HG03103 (cell line): Measurements from ENCODE around the gene COL16A1.

ENCODE experiments used
- ATAC-seq: cut with Tn5 transposase; IDR thresholded peaks from one replicate; pipeline ENCODE4 v1.9.1; 2021; ENCODE audit warnings: low read depth; ENCODE audit not compliant: unreplicated experiment

COL16A1 gene

DNA sequence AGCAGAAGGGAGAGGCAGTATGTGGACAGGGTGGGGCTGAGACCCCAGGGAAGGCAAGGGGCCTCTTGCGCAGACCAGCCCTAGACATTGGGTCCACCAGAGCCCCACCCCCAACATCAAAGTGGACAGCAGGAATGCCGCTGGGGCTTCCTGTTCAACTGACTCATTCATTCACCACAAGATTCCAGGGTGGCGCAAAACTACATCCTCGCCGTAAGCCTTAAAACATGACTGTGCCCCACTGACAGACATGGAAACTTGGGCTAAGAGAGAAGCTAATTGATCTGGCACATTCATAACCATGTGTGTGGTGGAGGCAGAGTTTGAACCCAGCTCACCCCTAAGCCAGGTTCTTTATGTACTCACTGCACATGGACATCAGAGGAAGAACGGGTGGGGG lies 14.0 kb downstream of the COL16A1 start:
- no peak for ATAC-seq

DNA sequence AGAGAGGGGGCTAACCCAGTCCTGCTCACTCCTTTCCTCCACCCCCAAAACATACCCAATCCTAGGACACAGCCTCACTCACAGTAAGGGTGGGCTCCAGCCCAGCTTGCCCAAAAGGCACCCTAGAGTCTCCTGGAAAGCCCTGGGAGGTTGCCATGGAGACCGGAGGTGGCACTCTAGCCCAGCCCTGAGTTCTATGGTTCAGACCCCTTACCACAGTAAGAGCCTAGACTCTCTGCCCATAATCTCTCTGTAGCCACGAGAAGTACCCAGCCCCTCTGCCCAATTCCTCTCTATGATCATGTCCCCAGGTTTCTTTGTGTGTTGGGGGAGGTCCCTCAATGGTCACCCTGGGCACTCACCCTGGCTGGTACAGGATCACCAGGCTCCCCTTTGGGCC lies 14.4 kb downstream of the COL16A1 start:
- ATAC-seq = no peak

DNA sequence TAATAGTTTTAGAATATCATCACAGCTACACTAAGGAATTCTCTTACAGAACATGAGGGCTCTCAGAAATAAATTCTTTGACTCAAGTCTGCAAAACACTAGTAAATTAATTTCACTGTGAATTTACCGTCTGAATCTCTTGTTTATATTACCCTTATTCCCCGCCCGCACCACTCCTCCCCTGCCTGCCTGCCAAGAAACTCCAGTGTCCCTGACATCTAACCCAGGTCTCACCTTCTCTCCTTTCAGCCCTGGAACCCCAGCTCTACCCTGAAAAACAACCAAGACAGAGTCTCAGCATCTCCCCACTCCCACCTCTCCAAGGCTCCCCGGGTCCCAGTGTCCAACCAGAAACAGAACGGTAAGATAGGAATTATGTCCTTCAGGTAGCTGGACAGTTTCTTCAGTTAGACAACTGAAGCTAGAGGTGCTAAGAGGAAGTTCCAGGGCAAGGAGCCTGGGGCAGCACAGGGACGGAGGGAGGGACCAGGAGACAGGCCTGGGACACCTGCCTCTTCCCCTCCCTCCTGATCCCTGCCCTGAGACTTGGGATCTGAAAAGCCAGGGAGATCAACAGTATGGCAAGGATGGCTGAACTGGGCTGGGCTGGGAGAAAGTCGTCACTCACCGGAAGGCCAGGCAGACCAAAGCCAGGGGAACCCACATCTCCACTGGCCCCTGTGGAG lies 15.4 kb downstream of the COL16A1 start:
- ATAC-seq = no peak

DNA sequence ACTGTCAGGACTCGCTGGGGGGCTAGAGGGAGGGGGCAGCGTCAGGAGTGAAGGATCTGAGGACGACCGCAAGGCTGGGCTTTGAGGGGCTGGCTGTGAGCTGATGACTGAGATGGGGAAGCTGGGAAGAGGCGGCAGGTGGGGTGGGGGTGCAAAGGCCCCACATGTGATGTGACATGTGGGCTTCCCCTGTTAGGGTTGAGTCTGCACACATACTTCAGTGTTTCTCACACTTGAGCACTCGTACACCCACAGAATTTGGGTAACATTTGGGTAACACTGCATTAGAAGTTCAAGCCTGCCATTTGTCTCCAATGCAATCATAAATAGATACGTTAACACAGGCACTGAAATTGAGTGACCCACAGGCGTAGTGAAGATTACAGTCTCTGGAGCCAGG lies 16.2 kb downstream of the COL16A1 start:
- ATAC-seq = no peak

DNA sequence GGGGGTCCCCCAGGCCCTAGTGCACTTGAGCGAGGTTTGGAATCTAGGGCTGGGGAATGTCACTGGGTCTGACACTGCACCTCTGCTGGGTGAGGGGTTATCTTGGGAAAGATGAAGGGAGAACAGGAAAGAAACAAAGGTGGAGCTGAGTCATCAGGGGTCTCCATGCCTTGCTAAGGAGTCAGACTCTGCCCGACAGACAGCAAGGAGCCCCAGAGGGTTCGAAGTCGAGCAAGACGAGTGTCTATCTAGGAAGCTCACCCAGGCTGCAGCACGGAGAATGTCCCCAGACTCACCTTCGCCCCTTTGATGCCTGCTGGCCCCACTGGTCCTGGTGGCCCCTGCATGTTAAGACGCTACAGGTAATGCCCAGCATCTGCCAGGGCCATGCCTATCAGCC lies 18.0 kb downstream of the COL16A1 start:
- ATAC-seq = no peak

DNA sequence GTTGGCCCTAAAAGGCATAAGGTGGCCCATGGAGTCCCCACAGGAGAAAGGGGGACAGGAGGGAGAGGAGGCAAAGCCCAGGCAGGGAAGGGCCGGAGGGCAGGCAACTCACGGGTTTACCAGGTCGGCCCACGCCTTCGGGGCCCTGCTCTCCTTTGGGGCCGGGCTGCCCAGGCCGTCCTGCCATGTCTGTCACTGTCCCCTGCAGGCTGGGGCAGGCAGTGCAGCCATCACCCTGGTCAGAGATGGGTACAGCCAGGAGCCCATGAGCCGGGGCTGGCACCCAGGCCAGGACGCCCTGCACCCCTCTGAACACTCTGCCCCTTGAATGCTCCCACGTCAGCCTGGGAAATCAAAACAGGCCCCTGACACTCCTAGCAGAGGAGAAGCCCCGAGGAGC lies 19.8 kb downstream of the COL16A1 start:
- ATAC-seq = no peak

DNA sequence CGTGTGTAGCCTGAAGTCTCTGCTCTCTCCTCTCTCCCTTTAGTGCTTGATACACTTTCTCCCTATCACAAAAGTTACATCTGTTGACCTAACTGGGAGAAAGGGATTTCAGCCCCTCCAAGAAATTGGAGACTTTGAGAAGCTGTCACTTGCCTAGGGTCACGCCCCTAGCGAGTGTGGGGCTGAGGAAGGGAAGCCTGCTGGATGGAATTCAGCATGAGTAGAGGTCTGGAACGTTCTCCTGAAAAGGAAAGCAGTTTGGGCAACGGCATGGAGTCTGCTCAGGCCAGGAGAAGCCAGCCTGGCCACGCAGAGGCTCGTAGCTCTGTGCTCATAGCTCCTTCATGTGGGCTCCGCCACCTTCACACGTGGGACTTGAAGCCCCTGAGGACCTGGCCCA lies 22.4 kb downstream of the COL16A1 start:
- no peak for ATAC-seq

DNA sequence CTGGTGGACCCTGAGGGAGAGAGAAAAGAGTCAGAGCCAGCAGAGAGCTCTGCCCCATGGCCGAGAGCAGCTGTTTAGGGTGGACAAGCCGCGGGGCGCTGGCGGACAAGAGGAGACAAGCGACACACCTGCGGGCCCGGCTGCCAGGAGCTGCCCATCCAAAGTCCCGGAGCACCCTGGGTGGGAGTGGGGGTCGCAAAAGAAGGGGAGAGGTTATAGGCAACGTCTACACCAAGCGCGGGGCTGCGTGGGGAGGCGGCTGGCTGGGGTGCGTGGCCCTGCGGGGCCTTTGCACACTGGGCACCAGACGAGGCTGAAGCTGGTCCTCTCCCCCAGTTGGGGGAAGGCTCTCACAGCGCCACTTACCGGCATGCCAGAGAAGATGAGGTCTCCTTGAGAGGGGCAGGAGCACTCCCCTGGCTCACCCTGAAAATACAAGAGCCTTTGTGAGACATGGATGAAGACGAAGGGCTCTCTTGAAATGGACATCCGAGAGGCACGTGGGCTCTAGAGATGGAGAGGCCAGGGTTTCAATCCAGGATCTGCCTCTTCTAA lies 24.1 kb downstream of the COL16A1 start:
- ATAC-seq = no peak

DNA sequence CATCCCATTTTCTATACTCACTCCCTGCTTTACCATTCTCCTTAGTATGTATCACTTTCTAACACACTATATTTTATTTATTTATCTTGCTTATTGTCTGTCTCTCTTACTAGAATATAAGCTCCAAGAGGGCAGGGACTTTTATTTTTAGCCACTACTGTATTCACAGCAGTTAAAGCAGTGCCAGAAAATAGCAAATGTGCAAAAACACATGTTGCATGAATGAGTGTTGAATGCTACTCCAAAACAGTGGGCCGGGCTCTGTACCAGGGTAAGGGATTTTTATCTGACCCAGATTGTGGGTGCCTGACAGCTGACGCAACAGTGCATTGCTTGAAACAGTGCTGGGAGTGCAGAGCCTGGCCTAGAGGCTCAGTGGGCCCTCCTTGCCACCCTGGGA lies 24.7 kb downstream of the COL16A1 start:
- no peak for ATAC-seq

DNA sequence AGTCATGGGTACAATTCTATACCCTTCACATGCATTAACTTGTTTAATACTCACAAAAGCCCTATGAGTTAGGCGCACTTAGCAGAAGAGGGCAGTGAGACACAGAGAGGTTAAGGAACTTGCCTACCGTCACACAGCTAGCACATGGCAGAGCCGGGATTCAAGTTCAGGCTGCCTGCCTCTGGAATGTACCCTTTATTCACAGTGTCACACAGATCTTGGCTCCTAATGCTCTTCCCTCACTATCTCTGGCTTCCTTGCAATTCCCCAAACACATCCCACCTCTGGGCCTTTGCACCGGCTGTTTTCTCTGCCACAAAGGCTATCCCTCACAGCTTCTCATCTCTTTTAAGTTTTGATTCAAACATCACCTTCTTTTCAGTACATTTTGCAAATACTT lies 25.1 kb downstream of the COL16A1 start:
- ATAC-seq = no peak

DNA sequence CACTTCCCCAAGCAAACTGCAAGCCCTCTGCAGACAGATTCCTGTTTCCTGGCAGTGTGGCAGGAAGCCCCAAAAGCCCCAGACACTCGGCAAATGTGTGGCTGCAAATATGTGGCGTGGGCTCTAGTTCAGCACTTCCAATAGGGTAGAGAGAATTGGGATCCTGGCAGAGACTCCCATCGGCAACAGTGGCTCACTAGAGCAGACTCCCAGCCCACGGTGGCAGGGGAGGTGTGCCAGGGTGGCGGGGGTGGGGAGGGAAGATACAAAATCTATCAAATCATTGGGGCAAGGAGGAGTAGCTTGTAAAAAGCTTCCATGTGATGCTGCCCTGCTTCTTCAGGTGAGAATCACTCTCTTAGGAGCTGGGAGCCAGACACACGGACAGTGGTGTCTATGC lies 25.9 kb downstream of the COL16A1 start:
- ATAC-seq = no peak

DNA sequence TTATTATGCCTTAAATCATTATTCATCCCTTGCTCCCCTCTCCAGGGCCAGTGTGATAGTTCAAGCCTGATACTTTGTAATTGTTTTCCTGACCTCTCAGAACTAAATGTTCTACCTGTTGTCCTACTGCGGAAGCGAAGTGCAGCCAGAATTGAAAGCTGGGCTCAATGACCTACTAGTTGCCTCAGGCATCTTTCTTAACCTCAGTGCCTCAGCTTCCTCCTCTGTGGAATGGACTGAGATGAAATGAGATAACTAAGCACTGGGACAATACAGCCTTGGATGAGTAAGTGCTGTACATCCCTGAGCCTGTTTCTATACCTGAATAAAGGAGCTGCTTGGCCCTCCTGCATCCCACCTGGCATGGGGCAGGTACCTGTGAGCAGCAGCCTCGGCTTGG lies 26.4 kb downstream of the COL16A1 start:
- ATAC-seq = no peak

DNA sequence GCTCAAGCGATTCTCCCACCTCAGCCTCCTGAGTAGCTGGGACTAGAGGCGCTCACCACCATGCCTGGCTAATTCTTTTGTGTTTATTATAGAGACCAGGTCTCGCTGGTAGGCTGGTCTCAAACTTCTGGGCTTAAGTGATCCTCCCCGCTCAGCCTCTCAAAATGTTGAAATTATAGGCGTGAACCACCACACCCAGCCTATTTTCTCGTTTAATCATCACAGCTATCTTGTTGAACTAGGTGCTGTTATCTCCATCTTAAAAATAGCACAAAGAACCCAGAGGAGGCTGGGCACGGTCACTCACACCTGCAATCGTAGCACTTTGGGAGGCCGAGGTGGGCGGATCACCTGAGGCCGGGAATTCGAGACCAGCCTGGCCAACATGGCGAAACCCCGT lies 28.1 kb downstream of the COL16A1 start:
- no peak for ATAC-seq

DNA sequence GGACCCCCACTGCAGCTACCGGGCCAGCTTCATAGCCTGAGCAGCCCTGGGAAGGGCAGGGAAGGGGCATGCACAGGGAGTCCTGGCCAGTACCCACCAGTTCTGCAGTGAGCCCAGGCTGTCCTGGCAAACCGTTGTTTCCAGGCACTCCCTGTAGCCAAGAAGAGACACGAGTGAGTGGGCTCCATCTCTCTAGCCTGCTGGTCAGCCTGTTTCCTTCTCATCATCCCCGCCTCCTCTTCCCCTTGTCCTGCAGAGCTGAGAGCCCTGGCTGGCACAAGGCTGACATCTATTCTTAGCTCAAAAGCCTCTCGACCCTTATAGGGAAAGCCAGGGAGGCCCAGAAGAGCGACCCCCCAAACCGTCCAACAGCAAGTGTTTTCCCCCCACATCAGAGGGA lies 28.7 kb downstream of the COL16A1 start:
- ATAC-seq = no peak

DNA sequence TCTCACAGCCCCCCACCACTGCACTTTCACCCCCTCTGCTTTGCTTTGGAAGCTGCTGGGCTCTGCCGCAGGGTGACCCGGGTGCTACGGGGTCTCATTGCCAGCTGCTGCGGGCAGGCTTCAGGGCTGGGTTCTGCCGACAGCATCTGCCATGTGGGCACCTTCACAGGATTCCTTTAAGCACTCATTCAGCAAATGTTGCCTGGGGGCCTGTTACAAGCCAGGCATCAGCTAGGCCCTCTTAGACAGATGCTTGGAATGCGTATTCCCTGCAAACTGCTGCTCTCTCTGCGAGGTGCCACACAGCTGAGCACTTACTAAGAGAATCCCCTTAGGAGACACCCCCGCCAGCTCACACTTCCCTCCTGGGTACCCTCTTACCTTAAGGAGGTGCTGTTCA lies 29.2 kb downstream of the COL16A1 start:
- no peak for ATAC-seq

DNA sequence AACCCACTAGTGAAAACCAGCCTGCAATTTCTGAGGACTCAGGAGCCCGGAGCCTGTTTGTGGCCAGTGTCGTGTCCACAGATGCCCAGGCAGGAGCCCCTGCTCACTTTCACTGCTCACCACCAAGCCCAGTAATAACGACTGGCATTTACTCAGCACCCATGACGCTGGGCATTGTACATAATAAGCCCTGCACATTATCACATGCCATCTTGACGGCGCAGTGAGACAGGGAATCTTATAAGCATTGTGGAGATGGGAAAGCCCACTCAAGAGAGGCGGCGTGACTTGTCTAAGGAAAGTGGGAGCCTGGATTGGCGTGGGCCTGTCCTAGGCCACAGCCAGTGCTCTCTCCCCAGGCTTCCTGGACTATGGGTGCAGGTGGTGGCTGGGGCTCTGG lies 30.4 kb downstream of the COL16A1 start:
- no peak for ATAC-seq

DNA sequence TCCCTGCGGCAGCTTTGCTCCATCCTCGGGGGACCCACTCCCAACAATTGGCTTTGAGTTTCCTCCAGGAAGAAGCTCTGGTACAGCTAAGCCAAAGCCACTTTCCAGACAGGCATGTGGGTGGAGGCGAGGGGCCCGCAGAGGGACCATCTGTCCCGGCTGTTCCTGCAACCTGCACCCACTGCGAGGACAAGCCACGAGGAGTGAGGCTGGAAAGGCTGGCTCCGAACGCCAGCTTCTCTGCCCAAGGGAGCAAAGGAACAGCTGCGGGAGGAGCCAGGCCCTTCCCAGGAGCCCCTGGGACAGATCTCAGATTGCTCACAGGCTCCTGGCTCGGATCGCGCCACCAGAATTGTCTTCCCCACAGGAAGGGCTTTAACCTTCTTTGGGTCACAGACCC lies 30.8 kb downstream of the COL16A1 start:
- ATAC-seq = no peak

DNA sequence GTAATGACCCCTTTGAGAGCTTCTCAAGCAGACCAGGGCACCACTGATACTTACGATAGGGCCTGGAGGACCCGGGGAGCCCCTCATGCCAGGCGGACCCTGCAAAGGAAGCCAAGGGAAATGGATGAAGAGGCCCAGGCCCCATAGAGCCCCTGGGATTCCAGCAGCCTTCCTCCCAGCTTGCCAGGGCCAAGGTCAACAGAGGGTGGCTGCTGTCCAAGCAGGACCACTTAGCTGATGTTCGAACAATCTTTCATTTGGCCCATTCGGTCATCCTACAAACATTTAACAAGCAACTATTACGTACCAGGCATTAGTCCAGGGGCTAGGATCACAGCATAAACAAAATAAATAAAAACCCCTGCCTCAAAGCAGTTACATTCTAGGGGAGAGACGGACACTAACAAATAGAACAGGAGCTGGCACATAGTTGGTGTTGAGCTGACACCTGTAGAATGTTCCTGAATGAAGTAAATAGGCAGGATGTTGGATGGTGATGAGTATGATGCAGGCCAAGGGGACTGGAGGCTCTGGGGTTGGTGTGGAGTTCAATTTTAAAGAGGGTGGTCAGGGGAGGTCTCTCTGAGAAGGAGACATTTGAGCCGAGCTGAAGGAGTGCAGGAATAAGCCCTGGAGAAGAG lies 32.1 kb downstream of the COL16A1 start:
- no peak for ATAC-seq

DNA sequence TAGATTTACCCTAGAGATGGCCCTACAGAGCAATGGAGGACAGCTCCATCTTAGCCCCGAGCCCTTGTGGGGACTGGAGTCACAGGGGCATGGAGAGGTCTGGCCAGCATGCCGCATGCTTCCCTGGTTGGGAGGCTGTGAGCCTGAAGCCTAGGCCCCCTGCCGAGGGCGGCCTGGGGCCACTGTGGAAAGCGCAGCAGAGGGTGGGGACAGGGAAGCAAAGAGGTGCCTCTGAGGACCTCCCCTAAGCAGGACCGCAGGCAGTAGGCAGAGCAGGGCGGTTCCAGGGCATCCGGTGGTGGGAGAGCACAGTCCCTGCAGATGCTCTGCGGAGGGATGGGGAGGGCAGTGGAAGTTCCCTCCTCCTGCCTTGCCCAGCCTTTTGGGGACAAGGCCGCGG lies 32.7 kb downstream of the COL16A1 start:
- ATAC-seq = no peak

DNA sequence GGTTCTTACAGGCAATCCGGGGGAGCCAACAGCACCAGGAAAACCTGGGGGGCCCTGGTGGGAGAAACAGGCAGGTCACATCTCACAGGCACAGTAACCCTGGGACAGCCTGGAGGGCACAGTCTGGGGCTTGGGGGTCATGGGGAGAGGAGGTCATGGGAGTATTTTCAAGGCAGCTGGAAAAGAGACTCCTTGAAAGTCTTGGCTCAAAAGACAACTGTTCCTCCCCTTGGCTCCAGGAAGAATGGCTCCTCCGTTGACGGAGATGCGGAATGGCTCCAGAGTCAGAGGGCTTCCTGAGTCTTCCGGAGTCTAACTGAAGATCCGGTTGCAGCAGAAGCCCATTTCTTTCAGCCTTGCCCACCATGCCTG lies 33.2 kb downstream of the COL16A1 start:
- no peak for ATAC-seq

DNA sequence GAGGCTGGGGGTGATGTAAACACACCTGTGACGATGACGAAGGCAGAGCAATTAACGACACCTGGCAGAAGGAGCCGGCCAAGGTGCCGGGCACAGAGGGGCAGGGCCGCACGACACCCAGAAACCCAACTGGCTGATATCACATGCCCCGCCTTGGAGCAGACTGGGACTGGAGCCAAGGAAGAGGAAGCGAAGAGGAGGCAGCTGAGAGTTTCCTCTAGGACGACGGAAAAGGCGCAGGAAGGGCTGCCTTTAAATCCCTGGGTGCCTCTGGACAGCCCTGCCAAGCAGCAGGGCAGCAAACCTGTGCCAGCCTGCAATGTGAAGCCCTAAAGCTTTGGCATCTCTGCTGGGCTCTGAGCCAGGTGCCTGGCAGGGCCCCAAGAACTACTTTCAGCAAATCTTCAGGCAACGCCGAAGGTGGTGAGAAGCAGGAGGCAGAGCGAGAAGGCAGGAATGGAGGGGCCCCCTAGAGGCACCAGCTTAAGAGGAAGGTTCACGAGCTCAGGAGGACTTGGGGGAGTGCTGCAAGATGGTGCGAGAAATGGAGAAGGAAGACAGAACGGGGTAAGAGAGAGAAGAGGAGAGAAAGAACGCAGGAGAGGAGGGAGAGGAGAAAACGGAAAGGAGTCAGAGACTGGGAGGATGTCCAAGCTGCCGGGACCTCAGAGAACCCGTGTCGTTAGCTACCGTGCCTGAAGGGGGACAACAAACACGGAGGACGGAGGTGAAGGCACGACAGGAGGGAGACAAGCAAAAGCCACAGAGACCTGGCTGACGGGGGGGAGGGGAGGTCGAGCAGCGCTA lies 33.8 kb downstream of the COL16A1 start:
- no peak for ATAC-seq

DNA sequence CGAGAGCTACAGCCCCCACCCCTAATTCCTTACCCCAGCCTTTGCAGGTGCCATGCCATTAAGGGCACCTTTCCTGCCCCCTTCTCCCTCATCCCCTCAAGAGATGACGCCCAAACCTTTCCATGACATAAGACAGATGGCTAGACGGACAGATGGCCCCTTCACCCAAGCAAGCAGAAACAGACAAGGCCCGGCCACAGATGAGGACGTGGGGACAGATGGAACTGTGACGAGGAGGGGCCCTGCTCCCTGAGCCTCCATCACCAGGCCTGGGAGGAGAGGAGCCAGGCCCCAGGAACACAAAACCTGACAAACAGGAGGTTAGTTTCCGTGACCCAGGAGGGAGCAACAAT lies 34.4 kb downstream of the COL16A1 start:
- no peak for ATAC-seq
